ENCODE results near the gene ZNF516. TPM values are rescaled to one million over a fixed set of nuclear protein-coding genes. Genes with fewer than 3 reads are reported as not detected.

Gene ZNF516
- total RNA-seq, 5 donors from 2014 or later (not counting 1 experiment from before 2014, with no cell fraction given), result 22.0 to 31.8 (median 25.7) TPM

- Mint-ChIP-seq H3K4me3 (no peak overlapping the region), H3K9me3 (no peaks in the 10 kb centered on the region), H3K36me3 (peaks cover 10% of the 10 kb centered on the region), H3K27me3 (no peaks in the 10 kb centered on the region), H3K27ac (no peak overlapping the region), H3K4me1 (peaks cover 0 to under 1% (median 0%) of the 10 kb centered on the region in 3 donors)
- DNase-seq (no peak), ATAC-seq (replicated peaks in 1 of 4) (no peak)
- ChIA-PET CTCF (no interaction called here), POLR2A (no interaction called here)
- Histone ChIP-seq H3K27me3 (replicated peaks in 1 of 2; ENCODE audit: control insufficient read depth in 2 of 2, extremely low read depth in 1 of 2, insufficient read depth in 2 of 2, low read length in 1 of 2) (peaks cover 0 to 4% of the 10 kb centered on the region in 2 experiments), H3K36me3 (ENCODE audit: control insufficient read depth in 2 of 2, extremely low read depth in 1 of 2, insufficient read depth in 1 of 2, low read length in 1 of 2) (peaks cover 2 to 10% of the 10 kb centered on the region in 2 donors), H3K9me3 (peaks cover 3% of the 10 kb centered on the region), H3K27ac (ENCODE audit: low read length) (no peak overlapping the region), H3K4me1 (ENCODE audit: control insufficient read depth in 1 of 2, extremely low read depth in 1 of 2, insufficient read depth in 2 of 2, low read length in 2 of 2) (no peaks in the 10 kb centered on the region), H3K4me3 (ENCODE audit: control insufficient read depth in 1 of 2, extremely low read depth in 1 of 2, low read length in 1 of 2) (no peak overlapping the region)
- 81% methylated on average over 3 of the region's 8 CpGs for WGBS (ENCODE audit: insufficient coverage)
Observed at GRCh38 chr18:76358774-76359173, 136.3 kb downstream of the ZNF516 start.

GRCh38 chr18:76357585-76358260 lies 137.3 kb downstream of the ZNF516 start:
- Histone ChIP-seq H3K27ac (ENCODE audit: low read length) (no peak overlapping the region), H3K36me3 (ENCODE audit: control insufficient read depth in 2 of 2, extremely low read depth in 1 of 2, insufficient read depth in 1 of 2, low read length in 1 of 2) (peaks cover 2 to 9% of the 10 kb centered on the region in 2 donors), H3K27me3 (replicated peaks in 1 of 2; ENCODE audit: control insufficient read depth in 2 of 2, extremely low read depth in 1 of 2, insufficient read depth in 2 of 2, low read length in 1 of 2) (peaks cover 0 to 4% of the 10 kb centered on the region in 2 experiments), H3K4me1 (ENCODE audit: control insufficient read depth in 1 of 2, extremely low read depth in 1 of 2, insufficient read depth in 2 of 2, low read length in 2 of 2) (no peaks in the 10 kb centered on the region), H3K4me3 (ENCODE audit: control insufficient read depth in 1 of 2, extremely low read depth in 1 of 2, low read length in 1 of 2) (no peak overlapping the region), H3K9me3 (peaks cover 3% of the 10 kb centered on the region)
- 89% methylated on average over 9 of the region's 12 CpGs for WGBS (ENCODE audit: insufficient coverage)
- ATAC-seq (replicated peaks in 1 of 4) (no peak), DNase-seq (no peak)
- ChIA-PET POLR2A (no interaction called here), CTCF (no interaction called here)
- Mint-ChIP-seq H3K9me3 (no peaks in the 10 kb centered on the region), H3K36me3 (peaks cover 13% of the 10 kb centered on the region), H3K4me1 (no peaks in the 10 kb centered on the region), H3K27ac (no peak overlapping the region), H3K27me3 (no peaks in the 10 kb centered on the region), H3K4me3 (no peak overlapping the region)

DNA sequence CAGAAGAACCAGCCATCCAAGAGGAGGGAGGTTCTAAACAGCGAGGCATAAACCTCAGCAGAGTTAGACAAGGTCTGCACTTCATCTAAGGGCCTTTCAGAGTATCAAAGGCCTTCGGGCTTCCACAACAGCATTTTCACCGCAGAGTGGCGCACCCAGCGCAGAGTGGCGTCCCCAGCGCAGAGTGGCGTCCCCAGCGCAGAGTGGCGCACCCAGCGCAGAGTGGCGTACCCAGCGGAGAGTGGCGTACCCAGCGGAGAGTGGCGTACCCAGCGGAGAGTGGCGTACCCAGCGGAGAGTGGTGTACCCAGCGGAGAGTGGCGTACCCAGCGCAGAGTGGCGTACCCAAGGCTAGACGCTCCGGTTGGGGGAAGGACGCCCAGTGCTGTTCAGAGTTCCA lies 137.9 kb downstream of the ZNF516 start:
- H3K27ac Mint-ChIP-seq, result no peak overlapping the region
- Histone ChIP-seq H3K9me3 (peaks cover 3% of the 10 kb centered on the region), H3K36me3 (ENCODE audit: control insufficient read depth in 2 of 2, extremely low read depth in 1 of 2, insufficient read depth in 1 of 2, low read length in 1 of 2) (peaks cover 2 to 8% of the 10 kb centered on the region in 2 donors), H3K27me3 (replicated peaks in 1 of 2; ENCODE audit: control insufficient read depth in 2 of 2, extremely low read depth in 1 of 2, insufficient read depth in 2 of 2, low read length in 1 of 2) (peaks cover 0 to 4% of the 10 kb centered on the region in 2 experiments), H3K4me1 (ENCODE audit: control insufficient read depth in 1 of 2, extremely low read depth in 1 of 2, insufficient read depth in 2 of 2, low read length in 2 of 2) (no peaks in the 10 kb centered on the region), H3K27ac (ENCODE audit: low read length) (no peak overlapping the region), H3K4me3 (ENCODE audit: control insufficient read depth in 1 of 2, extremely low read depth in 1 of 2, low read length in 1 of 2) (no peak overlapping the region)
- H3K36me3 Mint-ChIP-seq, result peaks cover 13% of the 10 kb centered on the region
- no peaks in the 10 kb centered on the region for H3K9me3 Mint-ChIP-seq
- ChIA-PET CTCF (no interaction called here), POLR2A (no interaction called here)
- H3K4me3 Mint-ChIP-seq, result no peak overlapping the region
- no peak for DNase-seq
- H3K4me1 Mint-ChIP-seq, result no peaks in the 10 kb centered on the region
- H3K27me3 Mint-ChIP-seq, result no peaks in the 10 kb centered on the region
- WGBS (ENCODE audit: insufficient coverage), result 88% methylated on average over 26 of the region's 26 CpGs
- no peak for ATAC-seq (replicated peaks in 1 of 4)

- H3K9me3 Mint-ChIP-seq, result no peaks in the 10 kb centered on the region
- WGBS (ENCODE audit: insufficient coverage), result no CpG with 5 or more reads among the region's 10 CpGs
- H3K4me1 ChIP-seq (ENCODE audit: control insufficient read depth in 1 of 2, extremely low read depth in 1 of 2, insufficient read depth in 2 of 2, low read length in 2 of 2), result no peaks in the 10 kb centered on the region
- no peak overlapping the region for H3K27ac ChIP-seq (ENCODE audit: low read length)
- no peak overlapping the region for H3K4me3 Mint-ChIP-seq
- H3K9me3 ChIP-seq, result peaks cover 3% of the 10 kb centered on the region
- DNase-seq, result no peak
- CTCF ChIA-PET, result no interaction called here
- H3K36me3 Mint-ChIP-seq, result peaks cover 10% of the 10 kb centered on the region
- no peaks in the 10 kb centered on the region for H3K4me1 Mint-ChIP-seq
- POLR2A ChIA-PET, result interaction anchor here in 1 of 2 donors (0.6 kb wide), 1 partner anchor 72 kb away, joined by 3 read pairs; no protein-coding TSS in a partner anchor
- H3K27me3 ChIP-seq (replicated peaks in 1 of 2; ENCODE audit: control insufficient read depth in 2 of 2, extremely low read depth in 1 of 2, insufficient read depth in 2 of 2, low read length in 1 of 2), result peaks cover 0 to 4% of the 10 kb centered on the region in 2 experiments
- no peak for ATAC-seq (replicated peaks in 1 of 4)
- H3K4me3 ChIP-seq (ENCODE audit: control insufficient read depth in 1 of 2, extremely low read depth in 1 of 2, low read length in 1 of 2), result no peak overlapping the region
- no peak overlapping the region for H3K27ac Mint-ChIP-seq
- H3K36me3 ChIP-seq (ENCODE audit: control insufficient read depth in 2 of 2, extremely low read depth in 1 of 2, insufficient read depth in 1 of 2, low read length in 1 of 2), result peaks cover 1 to 3% of the 10 kb centered on the region in 2 donors
- no peaks in the 10 kb centered on the region for H3K27me3 Mint-ChIP-seq
Observed at GRCh38 chr18:76356666-76357065, 138.4 kb downstream of the ZNF516 start.

DNA sequence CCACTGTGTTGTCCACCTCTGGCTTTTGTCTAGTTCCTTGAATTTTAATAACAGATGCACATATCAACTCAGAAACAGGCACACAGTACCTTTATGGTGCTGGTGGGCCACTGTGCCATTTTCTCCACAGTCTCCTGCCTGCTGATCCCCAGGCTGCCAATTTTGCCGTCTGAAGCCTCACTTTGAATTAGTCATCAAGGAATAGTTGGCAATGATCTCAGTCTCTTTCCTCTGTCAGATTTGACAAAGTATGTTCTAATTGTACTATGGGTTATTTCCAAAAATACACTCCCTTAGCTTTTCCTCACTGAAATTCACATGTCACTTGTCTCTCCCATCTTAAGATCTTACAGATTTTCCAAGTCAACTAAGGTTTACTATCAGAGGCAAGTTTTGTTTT lies 140.7 kb downstream of the ZNF516 start:
- no peak overlapping the region for H3K27ac Mint-ChIP-seq

GRCh38 chr18:76353500-76353899 lies 141.5 kb downstream of the ZNF516 start:
- Mint-ChIP-seq H3K4me1 (peaks cover 4 to 9% (median 8%) of the 10 kb centered on the region in 3 donors), H3K27me3 (peaks cover 2 to 8% of the 10 kb centered on the region in 2 donors), H3K4me3 (no peak overlapping the region), H3K9me3 (no peaks in the 10 kb centered on the region), H3K36me3 (peaks cover 5% of the 10 kb centered on the region), H3K27ac (no peak overlapping the region)
- Histone ChIP-seq H3K4me1 (ENCODE audit: control insufficient read depth in 1 of 2, extremely low read depth in 1 of 2, insufficient read depth in 2 of 2, low read length in 2 of 2) (peaks cover 0 to 10% of the 10 kb centered on the region in 2 experiments), H3K4me3 (ENCODE audit: control insufficient read depth in 1 of 2, extremely low read depth in 1 of 2, low read length in 1 of 2) (no peak overlapping the region), H3K27me3 (replicated peaks in 1 of 2; ENCODE audit: control insufficient read depth in 2 of 2, extremely low read depth in 1 of 2, insufficient read depth in 2 of 2, low read length in 1 of 2) (peaks cover 0 to 10% of the 10 kb centered on the region in 2 experiments), H3K27ac (ENCODE audit: low read length) (no peak overlapping the region), H3K36me3 (ENCODE audit: control insufficient read depth in 2 of 2, extremely low read depth in 1 of 2, insufficient read depth in 1 of 2, low read length in 1 of 2) (no peaks in the 10 kb centered on the region), H3K9me3 (peaks cover 3% of the 10 kb centered on the region)
- DNase-seq (no peak), ATAC-seq (replicated peaks in 1 of 4) (no peak)
- POLR2A ChIA-PET, result no interaction called here
- WGBS (ENCODE audit: insufficient coverage), result 94% methylated on average over 2 of the region's 3 CpGs
- CTCF ChIA-PET, result no interaction called here

More for the DNA sequence above, 140.7 kb downstream of the ZNF516 start:
- no peak for ATAC-seq (replicated peaks in 1 of 4)
- Mint-ChIP-seq H3K4me3 (no peak overlapping the region), H3K27me3 (peaks cover 0 to under 1% of the 10 kb centered on the region in 2 donors), H3K36me3 (peaks cover 8% of the 10 kb centered on the region), H3K9me3 (no peaks in the 10 kb centered on the region), H3K4me1 (peaks cover 0 to 1% (median 1%) of the 10 kb centered on the region in 3 donors)
- ChIA-PET CTCF (no interaction called here), POLR2A (no interaction called here)
- Histone ChIP-seq H3K36me3 (ENCODE audit: control insufficient read depth in 2 of 2, extremely low read depth in 1 of 2, insufficient read depth in 1 of 2, low read length in 1 of 2) (no peaks in the 10 kb centered on the region), H3K27me3 (replicated peaks in 1 of 2; ENCODE audit: control insufficient read depth in 2 of 2, extremely low read depth in 1 of 2, insufficient read depth in 2 of 2, low read length in 1 of 2) (peaks cover 0 to 9% of the 10 kb centered on the region in 2 experiments), H3K27ac (ENCODE audit: low read length) (no peak overlapping the region), H3K9me3 (peaks cover 3% of the 10 kb centered on the region), H3K4me3 (ENCODE audit: control insufficient read depth in 1 of 2, extremely low read depth in 1 of 2, low read length in 1 of 2) (no peak overlapping the region), H3K4me1 (ENCODE audit: control insufficient read depth in 1 of 2, extremely low read depth in 1 of 2, insufficient read depth in 2 of 2, low read length in 2 of 2) (peaks cover 0 to 2% of the 10 kb centered on the region in 2 experiments)
- DNase-seq, result no peak
- WGBS (ENCODE audit: insufficient coverage), result no CpG with 5 or more reads among the region's 1 CpG

All from T-cell (primary cell).